Posterior cingulate gyrus (tissue), 11 donors: ENCODE data around the gene MAGI2.
"Not testable (repeated sequence)": the region's sequence is repeated elsewhere in the genome, so short reads cannot be mapped to it uniquely, and the experiment has no call there.

Source experiments
- DNase-seq, 10 donors: peaks; one replicate each; pipeline versions ENCODE4 v3.0.0 to v3.0.0-alpha.2; 2020 to 2021; ENCODE audit warnings: mixed read lengths in 3 of 10
- intact Hi-C: fragments of 100-400 bp; cut with DNase I; formaldehyde crosslinking; loops from one replicate; pipeline ENCODE4 v1.15.1; 2023

MAGI2 gene

DNA sequence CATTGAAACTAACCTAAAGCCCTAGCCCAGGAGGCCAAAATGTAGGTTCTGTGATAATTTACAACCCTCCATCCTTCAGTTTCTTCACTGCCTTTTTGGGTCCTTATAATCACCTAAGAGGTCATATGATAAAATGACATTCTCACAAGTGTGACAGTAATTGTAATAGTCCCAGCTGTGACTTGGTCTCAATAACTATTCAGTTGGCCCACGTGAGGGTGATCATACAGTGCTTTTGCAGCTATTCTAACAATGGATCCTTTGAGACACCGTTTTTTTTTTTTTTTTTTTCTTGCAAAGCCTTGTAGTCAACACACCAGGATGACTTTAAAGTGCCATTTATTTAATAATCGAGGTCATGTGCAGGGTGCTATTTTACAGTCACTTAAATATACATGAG, 894.9 kb downstream of the MAGI2 start:
- peak in 1 of 10 donors; percentile 41 for DNase-seq
- intact Hi-C loops, result loop anchor here (10.0 kb wide), 2 partner anchors 64 to 216 kb away; no protein-coding TSS in a partner anchor

DNA sequence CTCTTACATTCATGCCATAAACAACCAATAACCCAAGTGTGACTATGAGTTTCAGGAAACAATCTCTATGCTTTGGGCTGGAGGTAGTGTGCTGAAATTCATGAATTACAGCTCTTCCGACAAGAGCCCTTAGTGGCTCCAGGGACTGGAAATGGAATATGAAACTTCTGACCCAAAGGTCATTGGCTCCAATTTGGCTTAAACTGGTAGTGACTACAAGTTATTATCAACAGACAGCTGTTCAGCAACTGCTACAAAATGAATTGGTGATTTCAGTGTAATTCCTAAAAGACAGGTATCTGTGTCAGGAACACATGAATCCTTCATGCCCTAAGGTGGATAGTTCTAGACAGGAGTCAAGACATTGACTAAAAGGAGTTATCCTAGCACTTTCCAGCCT, 909.5 kb downstream of the MAGI2 start:
- intact Hi-C loops, result no loop called here
- DNase-seq, result no peak

DNA sequence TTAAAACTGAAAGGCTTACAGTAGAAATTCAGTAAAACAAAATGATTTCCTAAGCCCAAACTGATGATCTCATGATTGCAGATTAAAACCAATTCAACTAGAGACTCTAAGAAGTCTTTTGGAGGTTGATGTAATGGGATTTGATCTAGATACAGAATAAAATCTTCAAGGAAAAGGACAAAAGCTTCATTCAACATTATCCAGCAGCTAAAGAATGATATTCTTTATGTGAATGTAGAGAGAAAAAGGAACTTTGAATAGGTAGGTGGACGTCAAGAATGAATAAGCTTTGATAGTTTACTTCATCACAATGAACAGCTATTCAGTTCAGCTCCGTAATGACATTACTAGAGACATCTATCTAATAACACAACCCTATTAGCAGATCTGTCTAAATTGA, 910.5 kb downstream of the MAGI2 start:
- intact Hi-C loops, result no loop called here
- no peak for DNase-seq

DNA sequence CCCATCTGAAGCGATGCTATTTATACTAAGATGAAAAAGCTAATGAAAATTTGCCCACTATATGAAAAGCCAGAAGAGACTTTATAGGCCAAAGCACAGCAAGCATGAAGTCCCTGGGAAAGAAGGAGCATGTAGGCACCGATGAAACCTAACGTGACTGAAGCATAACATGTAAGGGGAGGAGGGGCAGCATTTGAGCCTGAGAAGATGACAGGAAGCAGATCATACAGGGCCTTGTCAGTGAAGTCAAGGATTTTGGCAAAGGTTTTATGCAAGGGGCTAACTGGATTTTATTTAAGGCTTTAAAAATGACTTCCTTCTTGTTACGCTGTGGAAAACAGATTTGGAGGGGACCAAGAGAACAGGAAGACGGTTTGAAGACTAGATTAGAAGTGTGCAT, 910.9 kb downstream of the MAGI2 start:
- DNase-seq, result no peak
- intact Hi-C loops, result no loop called here

DNA sequence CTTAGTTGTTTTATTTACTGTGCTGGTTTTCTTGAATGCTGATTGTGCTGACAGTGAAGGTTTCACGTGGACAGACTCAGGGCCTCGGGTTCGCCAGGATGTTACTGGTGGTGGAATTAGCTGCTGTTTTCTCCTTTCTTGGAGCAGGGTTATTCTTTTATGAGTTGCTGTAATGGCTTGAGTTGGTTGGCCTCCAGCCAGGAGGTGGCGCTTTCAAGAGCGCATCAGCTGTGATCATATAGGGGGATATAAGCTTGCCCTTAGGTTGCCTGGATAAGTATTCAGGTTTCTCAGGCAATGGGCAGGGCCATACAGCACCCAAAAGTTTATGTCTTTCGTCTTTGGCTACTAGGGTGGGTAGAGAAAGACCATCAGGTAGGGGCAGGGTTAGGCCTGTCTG, 913.6 kb downstream of the MAGI2 start:
- DNase-seq, result peak in 1 of 10 donors; percentile 57
- intact Hi-C loops, result no loop called here

DNA sequence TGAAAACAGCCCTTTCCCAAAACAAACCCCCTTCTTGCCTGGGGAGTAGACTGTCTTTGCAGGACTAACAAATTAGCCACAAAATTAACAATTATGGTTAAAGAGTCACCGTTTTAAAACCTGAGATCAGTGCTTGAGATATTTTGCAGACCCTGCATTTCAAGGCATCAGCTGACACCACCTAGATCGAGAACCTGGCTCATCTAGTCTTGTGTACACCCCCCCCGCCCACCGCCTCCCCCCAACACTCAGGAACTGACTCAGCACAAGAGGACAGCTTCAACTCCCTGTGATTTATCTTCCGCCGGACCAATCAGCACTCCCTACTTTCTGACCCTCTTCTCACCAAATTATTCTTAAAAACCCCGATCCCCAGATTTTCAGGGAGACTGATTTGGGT, 917.8 kb downstream of the MAGI2 start:
- intact Hi-C loops, result no loop called here
- no peak for DNase-seq

DNA sequence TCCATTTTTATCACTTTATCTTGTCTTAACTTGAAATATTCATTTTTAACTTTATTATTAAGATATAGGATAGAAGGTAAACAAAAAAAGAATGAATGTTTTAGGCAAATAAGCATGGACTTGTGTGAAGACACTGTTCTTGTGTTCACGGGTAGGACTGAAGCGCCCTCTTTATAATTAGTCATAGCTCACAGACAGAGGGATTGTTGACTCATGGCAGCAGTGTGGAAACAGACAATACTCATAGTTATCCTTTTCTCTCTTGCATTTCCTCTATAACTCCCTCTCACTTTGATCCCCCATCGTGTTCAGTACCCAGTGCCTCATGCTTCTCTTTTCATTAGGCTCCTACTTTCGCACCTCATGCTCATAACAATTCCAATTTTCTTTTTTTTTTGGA, 923.1 kb downstream of the MAGI2 start:
- DNase-seq, result peak in 1 of 10 donors; percentile 20
- intact Hi-C loops, result no loop called here

DNA sequence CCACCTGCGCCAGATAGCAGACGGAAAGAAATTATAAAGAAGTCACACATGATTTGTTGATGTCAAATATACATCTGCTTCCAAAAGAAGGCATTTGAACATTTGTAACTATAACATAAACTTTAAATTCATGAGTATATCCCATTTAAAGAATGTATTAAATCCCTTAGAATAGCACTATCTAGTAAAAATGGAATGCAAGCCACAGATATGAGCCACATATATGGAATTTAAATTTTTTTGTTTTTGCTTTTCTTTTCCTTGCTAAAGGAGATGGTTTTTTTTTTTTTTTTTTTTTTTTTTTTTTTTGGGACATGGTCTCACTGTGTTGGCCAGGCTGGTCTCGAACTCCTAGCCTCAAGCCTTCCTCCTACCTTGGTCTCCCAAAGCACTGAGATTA, 924.1 kb downstream of the MAGI2 start:
- intact Hi-C loops, result no loop called here

DNA sequence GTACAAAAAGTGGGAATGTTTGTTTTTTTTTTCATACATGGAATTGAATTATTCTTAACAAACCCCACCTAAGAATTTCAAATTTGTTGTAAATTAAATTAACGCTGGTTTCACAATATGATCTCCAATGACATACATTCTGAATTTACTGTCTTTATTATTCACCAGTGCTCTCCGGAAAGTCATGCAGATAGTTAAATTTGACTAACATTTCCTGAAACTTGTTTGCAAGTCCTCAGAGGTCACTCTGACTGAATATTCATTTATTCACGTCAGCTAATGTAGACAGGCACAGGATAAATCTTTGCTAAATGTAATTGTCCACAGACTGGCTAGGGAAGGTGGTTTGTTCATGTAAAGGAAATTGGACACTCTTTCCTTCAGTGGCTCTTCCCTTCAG, 924.5 kb downstream of the MAGI2 start:
- intact Hi-C loops, result no loop called here
- DNase-seq, result no peak

More for the DNA sequence above, 924.1 kb downstream of the MAGI2 start:
- DNase-seq, result no peak

DNA sequence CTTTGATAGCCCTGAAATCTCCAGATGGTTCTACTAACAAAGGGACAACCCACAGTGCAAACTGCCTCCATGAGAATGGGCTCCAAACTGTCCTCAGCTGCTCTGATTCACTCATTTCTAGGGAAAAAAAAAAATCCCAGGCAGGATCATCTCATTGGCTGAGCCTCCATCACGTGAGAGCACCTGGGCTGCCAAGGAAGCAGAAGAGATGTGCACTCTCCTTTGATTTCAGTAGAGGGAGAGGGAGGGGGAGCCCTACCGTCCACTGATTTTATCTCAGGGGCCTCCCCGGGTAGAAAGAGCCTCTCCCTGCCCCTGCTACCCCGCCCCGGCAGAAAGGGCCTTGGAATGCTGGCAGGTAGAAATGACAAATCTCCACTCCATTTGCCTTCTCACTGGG, 929.5 kb downstream of the MAGI2 start:
- no peak for DNase-seq
- intact Hi-C loops, result no loop called here

DNA sequence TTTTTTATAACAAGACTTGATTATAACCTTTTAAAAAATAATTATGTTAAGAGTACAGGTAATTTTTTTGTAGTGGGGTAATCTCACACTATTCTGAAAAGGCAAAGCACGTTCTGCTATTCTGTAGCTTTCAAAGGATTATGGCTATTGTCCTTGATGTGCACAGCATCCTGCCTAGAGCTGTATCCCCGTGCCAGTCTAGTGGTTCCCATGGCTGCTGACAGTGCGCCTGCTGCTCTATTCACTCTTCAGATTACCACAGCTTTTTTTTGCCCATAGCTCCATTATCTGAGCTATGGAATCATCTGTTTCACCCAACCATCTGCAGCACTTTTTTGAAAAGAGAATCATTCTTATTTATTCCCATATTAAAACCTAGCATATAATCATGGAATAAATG, 931.5 kb downstream of the MAGI2 start:
- DNase-seq, result no peak
- intact Hi-C loops, result no loop called here

DNA sequence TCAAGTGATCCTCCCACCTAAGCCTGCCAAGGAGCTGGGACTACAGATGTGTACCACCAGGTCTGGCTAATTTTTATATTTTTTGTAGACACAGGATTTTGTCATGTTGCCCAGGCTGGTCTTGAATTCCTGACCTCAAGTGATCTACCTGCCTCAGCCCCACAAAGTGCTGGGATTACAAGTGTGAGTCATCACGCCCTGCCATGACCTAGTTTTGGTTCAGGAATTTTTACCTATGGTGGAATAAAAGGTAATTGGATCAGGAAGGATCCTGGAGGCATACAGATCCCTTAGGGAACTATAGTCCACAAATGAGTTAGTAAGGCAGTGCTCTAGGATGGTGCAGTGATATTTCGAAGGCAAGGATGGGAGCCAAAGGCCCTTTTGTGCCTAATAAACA, 937.0 kb downstream of the MAGI2 start:
- DNase-seq, result no peak
- intact Hi-C loops, result loop anchor here (10.0 kb wide), 1 partner anchor 258 kb away; no protein-coding TSS in a partner anchor

DNA sequence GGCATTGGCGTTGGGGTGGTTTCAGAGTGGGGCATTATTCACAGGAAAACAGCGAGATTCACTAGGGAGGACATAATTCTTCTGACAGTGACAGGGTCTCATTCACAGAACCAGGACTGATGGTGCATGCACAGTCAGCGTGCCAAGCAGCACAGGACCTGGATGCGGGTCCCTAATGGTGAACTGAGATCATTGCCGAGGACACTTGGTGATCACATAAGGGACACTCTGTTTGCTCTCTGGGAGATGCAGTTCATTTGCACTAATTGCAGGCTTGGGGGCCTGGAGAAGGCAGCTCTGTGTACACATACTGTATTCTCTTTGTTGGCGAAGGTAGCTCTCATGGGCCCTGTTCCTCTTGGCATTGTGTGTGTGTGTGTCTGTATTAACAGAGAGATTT, 938.8 kb downstream of the MAGI2 start:
- peak in 3 of 10 donors; percentile 11 to 78 (median 46) for DNase-seq
- intact Hi-C loops, result loop anchor here (5.0 to 10.0 kb wide), 3 partner anchors 260 to 663 kb away; no protein-coding TSS in a partner anchor

DNA sequence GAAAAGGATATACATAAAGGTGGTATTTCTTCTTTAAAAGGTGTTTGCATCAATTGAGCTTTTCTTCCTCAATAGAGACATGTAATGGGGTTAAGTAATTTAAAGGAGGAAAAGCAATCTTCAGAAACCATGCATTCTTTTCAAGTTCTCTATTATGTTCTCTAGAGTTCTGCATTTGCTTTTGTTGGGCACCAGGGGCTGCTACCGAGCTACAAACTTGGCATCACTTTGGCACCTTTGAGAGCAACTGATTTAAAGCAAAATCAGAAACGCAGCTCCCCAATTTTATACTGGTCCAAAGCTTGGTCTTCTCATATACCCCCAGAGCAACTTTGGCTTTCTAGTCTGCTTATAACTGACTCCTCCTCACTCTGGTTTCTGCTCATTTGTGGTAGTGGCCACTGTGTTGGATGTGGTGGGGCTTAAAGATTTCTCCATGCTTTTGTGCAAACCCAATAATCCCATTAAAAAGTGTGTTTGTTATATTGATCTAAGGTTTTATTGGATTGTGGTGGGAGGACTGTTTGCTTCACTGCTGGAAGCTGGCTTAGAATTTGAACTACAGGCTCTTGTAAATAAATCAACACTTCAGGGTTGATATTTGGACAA, 942.8 kb downstream of the MAGI2 start:
- intact Hi-C loops, result loop anchor here (5.0 to 10.0 kb wide), 3 partner anchors 264 to 667 kb away; no protein-coding TSS in a partner anchor
- DNase-seq, result peak in 6 of 10 donors; percentile 29 to 91 (median 49)

DNA sequence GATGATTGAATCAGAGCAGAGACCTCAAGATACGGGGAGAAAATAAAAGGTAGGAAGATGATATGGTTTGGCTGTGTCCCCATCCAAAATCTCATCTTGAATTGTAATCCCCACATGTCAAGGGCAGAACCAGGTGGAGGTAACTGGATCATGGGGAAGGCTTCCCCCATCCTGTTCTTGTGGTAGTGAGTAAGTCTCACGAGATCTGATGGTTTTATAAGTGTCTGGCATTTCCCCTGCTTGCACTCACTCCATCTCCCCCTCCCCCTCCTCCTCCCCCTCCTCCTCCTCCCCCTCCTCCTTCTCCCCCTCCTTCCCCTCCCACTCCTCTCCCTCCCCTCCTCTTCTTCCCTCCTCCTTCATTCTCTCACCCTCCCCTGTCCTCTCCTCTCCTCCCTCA, 950.2 kb downstream of the MAGI2 start:
- intact Hi-C loops, result loop anchor here (10.0 kb wide), 1 partner anchor 478 kb away; no protein-coding TSS in a partner anchor
- not testable (repeated sequence) for DNase-seq

DNA sequence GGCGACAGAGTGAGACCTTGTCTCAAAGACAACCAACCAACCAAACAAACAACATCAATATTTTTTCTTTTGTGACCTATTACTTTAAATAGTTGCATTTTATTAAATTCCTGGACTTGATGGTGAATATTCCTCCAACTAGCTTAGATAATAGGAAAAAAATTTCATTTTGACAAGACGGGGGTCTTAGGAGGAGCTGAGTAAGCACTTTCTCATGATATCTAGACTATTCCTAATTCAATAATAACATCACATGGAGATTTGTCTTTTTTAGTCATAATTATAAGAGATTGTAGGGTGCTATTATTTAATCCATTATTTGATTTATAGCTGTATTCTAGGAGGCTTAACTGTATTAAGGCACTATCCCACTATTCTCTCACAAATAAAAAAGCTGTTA, 952.4 kb downstream of the MAGI2 start:
- no peak for DNase-seq
- intact Hi-C loops, result loop anchor here (10.0 kb wide), 1 partner anchor 476 kb away; no protein-coding TSS in a partner anchor

DNA sequence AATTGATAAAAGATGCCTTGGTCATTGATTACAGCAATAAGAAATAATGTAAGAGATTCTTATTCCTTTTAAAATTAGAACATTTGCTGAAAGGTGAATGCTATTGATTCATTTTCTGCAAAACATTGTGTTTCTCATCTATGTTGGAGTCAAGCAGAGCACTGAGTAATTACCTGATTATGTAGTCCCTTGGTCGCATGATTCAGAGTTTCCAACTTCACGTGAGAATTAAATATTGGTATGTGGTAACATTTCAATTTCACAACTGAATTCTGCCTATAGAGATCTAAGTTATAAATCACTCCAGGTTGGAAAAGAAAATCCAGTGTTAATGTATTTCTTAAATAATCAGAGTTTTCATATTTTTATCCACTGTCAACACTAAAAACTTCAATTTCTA, 953.5 kb downstream of the MAGI2 start:
- no peak for DNase-seq
- intact Hi-C loops, result loop anchor here (10.0 kb wide), 2 partner anchors 55 to 475 kb away; no protein-coding TSS in a partner anchor

DNA sequence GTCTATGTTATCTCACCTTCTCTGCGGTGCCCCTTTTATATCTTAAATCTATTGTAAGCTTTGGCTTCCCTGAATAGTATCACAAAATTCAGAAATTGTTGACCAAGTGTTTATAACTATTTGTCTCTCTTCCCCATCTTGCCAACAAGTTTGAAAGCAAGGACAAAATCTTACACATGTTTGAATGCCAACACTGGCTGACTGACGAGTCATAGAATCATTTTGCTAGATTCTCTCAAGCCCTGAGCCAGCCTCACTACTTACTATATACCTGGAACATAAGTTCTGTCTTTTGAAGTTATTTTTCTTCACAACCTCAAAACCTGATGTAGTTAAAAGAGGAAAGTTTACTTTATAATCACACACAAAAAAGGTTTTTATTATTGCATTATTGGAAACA, 954.2 kb downstream of the MAGI2 start:
- intact Hi-C loops, result loop anchor here (10.0 kb wide), 1 partner anchor 56 kb away; no protein-coding TSS in a partner anchor
- DNase-seq, result no peak

DNA sequence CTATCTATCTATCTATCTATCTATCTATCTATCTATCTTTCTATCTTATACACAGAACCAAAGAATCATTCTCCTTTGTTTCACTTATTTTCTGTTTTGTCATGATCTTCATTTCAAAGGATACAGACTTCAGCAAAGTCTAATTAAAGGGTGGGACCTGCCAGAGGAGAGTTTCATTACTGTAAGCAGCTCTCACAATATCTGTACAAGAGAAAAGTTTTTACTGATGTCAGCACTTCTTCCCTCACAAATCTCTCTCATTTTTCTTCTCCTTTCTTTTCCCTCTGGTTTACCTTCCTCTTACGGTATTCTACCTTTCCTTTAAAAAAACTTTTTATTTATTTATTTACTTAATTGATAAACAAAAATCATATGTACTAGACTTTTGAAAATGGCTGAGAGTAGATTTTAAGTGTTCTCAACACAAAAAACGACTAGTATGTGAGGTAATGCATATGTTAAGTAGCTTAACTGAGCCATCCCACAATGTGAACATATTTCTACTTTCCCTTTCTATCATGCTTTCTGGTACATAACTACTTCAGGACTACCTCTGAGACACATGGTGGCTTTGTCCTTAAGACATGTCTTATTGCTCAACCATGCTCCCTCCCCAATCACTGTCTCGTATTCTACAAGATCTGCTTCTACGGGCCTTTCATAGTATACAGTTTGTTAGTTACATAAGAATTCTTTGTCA, 955.6 kb downstream of the MAGI2 start:
- no peak for DNase-seq
- intact Hi-C loops, result loop anchor here (10.0 kb wide), 1 partner anchor 57 kb away; no protein-coding TSS in a partner anchor

DNA sequence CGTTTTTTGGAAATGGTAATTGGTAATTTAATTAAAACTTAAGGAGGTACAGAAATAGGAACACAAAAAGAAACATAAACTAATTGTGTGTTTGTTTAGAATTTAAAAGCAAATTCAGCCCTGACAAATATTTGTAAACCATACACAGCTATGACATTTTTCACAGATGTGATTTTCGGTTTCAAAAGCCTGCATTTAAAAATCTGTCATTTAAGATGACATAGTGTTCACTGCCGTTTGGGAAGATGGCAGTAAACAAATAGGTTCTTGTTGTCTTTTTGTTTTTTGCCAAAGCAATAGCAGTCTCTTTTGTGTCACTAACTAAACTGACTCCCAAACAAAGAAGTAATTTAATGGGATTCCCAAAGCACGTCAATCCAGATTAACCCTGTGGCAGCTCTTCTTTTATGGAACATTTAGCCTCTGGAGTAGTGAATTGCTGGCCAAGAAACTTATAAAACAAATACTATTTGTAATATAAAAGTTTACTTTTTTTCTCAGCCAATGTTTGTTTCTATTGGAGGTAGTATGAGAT, 957.3 kb downstream of the MAGI2 start:
- intact Hi-C loops, result loop anchor here (10.0 kb wide), 1 partner anchor 59 kb away; no protein-coding TSS in a partner anchor
- no peak for DNase-seq

DNA sequence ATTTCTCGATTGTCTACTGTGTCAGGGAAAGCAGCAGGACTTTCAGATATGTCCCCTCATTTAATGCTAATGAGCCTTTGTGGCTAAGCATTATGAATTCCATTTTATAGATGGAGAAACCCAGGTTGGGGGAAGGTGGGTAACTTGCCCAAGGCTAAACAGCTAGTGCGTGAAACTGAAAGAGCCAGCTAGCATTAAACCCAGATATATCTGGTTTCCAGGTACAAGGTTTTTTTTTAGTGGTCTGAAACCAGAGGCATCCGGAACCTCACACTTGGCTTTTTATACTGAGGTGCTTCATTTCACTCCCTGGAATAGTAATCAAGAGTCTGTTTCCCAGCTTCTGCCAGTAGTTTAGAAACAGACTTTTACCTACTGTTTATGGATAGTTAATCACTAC, 960.1 kb downstream of the MAGI2 start:
- DNase-seq, result no peak
- intact Hi-C loops, result loop anchor here (10.0 kb wide), 1 partner anchor 61 kb away; no protein-coding TSS in a partner anchor
